Erythroblast (primary cell): ENCODE data around the gene MYH6.

Experiments
- DNase-seq, 2 experiments: peaks; one replicate each; lab custom pipeline; 2025; lab: John Stamatoyannopoulos, UW
- GATA1 ChIP-seq: IDR thresholded peaks from 2 replicates; pipeline ENCODE4 v1.6.1; 2011; ENCODE audit warnings: low read depth, mild to moderate bottlenecking, control low read depth, low read length, moderate library complexity
- POLR2A ChIP-seq: IDR thresholded peaks from 2 replicates; pipeline ENCODE4 v1.6.1; 2011; ENCODE audit warnings: mild to moderate bottlenecking, low read length

Gene MYH6

GRCh38 chr14:23439107-23439835 is 31.2 kb upstream of the MYH6 start:
- no peak for DNase-seq
- TF ChIP-seq GATA1 (no peak), POLR2A (no peak)

DNA sequence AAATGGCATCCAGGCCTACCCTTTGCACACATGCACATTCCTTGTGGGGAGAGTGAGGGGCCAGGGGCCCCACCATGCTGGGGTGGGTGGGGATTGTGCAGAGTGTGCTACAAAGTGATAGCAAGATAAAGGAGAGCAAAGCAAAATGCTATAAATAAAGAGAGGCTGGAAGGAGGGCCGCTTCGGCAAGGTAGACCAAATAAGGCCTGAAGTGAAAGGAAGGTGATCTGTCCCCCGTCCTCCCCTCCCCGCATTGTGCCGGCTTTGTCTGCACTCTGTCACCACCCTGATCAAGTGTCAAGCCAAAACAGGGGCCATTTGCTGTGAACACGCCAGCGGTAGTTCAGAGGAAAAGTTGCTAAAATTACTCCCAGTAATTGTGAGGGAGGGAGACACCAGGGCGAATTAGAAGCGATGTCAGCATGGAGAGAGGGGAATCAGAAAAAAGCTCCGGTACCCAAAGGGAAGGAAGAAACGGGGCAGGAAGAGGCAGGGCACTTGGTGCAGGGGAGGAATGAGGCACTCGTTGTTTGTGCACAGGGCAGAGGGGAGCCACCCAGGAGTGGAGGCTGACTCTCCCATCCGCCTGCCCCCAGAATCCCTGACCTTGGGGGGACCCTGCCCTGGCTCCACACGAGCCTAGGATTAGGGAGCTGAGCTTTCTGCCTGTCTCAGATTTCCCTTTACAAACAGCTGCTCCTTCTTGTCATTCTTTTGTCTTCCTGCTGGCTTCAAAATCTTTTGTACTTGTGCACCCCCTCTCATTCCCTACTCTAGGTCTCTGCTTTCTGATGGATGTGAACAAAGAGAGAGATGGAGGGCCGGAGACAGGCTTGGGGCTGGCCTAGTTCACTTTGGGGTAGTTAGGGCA is 30.3 kb upstream of the MYH6 start:
- DNase-seq = peak; percentile 55 to 78
- no peak for TF ChIP-seq GATA1
- no peak for TF ChIP-seq POLR2A

DNA sequence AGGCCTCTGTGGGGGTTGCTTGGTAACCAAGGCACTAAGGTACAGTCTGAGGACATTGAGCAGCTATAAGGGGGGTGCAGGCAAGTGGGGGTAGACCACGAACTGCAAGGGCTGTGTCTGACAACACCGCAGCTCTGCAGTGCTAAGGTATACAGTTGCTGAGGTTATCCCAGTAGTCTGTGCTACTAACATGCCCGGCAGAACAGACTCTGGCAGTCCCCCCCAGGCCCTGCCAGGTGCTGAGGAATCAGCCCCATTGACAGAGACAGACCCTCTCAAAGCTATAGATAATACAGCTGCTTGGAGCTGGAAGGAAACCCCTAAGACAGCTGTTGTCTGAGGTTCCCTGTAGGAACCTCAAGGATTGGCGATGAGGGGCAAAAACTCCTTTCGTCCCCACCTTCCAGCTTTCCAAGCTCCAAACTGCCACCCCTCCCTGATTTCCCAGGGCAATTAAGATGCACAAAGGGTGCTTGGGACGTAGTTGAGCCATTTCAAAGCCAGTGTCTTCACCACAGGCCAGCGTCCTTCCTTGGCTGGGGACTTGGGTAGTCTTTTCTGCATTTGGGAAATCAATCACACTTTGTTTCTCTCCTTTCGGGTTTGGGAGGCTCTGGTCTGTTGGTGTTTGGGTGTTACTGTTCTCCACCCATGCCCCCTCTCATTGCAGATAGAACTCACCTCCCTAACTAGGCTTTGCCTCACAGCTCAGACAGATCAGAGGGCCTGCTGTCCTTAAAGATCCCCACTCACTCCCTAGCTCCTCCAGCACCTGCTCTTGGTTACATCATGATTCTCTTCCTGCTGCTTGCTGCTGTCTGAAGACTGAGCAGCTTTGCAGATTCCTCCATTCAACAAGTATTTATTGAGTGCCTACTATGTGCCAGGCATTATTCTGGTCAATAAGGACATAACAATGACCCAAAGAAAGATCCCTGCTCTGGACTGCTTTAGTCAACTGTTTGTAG is 29.3 kb upstream of the MYH6 start:
- TF ChIP-seq GATA1 (no peak), POLR2A (no peak)

DNA sequence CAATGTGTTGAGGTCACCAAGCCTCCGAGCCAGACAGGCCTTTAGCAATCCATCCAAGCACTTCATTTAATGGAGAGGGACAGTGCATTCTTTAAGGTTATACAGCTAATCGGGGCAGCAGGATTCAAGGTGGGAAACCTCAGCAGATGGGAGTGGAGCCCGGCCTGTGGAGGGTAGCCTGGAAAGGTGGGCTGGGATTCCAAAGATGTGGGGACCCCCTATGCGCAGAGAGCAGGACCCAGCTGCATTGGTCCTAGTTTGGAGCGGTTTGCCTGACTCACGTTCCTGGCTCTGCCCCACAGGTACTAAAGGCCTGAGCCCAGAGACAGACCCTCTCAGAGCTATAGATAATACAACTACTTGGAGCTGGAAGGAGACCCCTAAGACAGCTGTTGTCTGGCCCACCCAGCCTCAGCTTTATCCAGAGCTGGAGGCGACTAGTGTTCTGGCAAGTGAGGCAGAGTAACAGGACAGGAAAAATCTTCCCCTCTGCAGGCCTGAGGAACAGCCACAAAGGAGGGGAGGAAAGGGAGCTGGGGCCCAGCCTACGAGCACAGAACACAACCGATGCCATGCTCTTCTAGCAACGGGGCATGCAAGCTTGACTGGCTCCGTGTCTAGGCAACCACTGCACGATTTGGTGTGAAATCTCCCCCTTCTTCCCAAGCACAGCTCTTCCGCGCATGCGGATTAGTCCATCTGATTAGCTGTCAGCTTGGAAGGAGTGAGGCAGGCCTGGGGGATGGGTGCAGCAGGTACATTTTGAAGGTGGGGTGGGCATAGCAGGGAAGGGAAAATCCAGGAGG is 28.5 kb upstream of the MYH6 start:
- no peak for TF ChIP-seq POLR2A
- no peak for TF ChIP-seq GATA1
- no peak for DNase-seq

More for the DNA sequence above, 29.3 kb upstream of the MYH6 start:
- peak; percentile 55 to 64 for DNase-seq

GRCh38 chr14:23435543-23436326 is 27.7 kb upstream of the MYH6 start, which contains the start of gene MYH7:
Gene MYH7, minus strand, starts transcription at chr14:23435660. Its CDS starts 1,928 bp downstream, at chr14:23433732.
- no peak for TF ChIP-seq POLR2A
- no peak for TF ChIP-seq GATA1
- DNase-seq = no peak

DNA sequence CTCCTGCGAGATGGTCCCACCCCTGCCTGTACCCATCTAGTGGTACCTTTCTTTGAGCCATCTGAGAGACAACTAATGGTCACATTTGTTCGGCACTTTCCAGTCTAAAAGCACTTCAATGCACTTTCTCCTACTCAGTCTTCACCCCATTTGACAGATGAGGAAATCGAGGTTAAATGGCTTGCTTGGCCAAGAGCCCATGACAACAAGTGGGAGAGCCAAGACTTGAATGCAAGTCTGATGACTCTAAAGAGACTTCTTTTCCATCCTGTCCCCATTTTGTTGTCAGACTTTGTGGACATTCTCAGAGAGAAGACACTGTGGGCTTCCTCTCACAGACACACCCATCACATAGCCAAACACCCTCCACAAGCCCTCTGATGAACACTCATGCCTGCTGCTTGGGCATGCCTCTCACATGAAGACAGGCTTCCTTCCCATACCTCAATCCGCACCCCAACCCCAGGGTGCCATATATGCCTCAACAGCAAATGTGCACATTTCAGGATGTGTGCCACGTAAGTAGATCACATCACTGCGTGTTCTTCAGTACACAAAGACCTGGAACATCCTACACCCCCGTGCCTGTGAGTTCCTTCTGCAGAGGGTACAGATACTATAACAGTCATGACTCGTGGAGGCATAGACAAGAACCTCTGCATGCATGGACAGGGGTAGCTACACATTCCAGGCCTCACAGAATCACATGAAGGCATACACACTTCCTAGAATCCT is 26.6 kb upstream of the MYH6 start:
- no peak for DNase-seq
- TF ChIP-seq GATA1 (no peak), POLR2A (no peak)

DNA sequence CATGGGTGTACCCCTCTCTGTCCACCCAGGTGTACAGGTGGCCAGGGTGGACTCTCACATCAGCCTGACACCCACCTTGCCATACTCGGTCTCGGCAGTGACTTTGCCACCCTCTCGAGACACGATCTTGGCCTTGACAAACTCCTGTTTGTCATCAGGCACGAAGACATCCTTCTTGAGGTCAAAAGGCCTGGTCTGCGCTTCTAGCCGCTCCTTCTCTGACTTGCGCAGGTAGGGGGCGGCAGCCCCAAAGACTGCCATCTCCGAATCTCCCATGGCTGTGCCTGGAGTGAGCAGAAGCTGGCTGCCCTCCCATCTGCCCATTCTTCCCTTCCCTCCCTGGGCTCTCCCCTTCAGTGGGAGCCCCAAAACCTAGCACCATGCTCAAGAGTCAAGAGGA is 25.4 kb upstream of the MYH6 start:
- TF ChIP-seq GATA1 (no peak), POLR2A (no peak)
- DNase-seq = no peak

DNA sequence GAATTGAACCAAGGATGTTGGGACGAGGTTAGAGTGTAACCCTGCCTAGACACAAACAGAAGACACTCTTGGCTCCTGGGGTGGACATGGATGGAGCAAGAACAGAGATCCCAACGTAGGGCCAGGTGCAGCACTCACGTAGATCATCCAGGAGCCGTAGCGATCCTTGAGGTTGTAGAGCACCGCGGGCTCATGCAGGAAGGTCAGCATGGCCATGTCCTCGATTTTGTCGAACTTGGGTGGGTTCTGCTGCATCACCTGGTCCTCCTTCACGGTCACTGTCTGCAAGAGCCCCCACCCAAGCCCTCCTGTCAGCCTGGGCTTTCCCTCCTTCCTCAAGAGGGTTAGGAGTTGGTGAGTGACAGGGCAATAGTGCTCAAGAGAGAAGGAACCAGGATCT is 24.9 kb upstream of the MYH6 start:
- DNase-seq = no peak
- TF ChIP-seq GATA1 (no peak), POLR2A (no peak)

DNA sequence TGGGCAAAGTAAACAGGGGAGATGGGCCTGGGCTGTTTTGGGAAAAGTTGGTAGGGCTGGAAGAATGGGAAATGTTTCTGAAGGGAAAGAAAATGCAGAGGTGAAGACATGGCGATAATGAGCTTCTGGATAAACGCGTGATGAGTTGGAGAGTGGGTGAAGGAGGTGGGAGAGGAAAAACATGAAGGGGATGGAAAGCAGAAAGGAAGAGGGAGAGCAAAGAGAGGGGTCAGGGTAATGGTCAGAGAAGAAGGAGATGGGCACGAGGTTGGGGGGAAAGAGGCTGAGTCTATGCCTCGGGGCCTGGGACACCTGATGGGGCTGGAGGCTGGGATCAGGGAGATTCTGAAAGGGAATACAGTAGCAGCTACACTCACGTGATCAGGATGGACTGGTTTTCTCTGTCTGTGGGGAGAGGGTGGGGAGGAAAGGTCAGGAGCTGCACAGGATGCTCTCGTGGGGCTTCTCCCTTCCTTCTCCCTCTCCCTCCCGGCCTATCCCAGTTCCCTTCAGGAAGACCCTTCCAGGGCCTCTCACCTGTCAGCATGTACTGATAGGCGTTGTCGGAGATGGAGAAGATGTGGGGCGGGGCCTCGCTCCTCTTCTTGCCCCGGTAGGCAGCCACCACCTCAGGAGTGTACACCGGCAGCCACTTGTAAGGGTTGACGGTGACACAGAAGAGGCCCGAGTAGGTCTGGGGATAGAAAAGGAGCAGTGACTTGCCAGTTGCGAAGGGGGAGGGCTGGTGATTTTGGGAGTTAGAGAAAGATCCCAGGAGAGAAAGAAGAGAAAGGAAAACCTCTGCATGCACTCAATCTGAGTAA is 24.2 kb upstream of the MYH6 start:
- no peak for TF ChIP-seq POLR2A
- TF ChIP-seq GATA1 = no peak
- no peak for DNase-seq

GRCh38 chr14:23431486-23431885 is 23.4 kb upstream of the MYH6 start:
- DNase-seq = no peak
- TF ChIP-seq GATA1 = no peak
- TF ChIP-seq POLR2A = no peak

DNA sequence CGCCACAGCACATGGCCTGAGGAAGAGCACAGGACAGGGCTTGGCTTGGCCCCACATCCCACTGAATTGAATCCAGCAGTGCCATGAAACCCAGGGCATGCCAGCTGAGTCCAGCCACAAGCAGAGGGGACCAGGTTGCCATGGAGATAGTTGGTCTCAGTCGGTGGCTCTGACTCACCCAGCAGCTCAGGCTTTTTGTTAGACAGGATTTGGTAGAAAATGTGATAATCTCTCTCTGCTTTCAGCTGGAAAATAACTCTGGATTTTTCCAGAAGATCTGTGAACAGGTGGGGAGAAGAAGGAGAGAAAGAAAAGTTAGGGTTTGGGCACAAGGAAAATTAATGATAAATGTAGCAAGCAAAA is 22.6 kb upstream of the MYH6 start:
- no peak for DNase-seq
- no peak for TF ChIP-seq POLR2A
- TF ChIP-seq GATA1 = no peak
